ENCODE data around the gene HDAC2. TPM values are rescaled to one million over a fixed set of nuclear protein-coding genes. Genes with fewer than 3 reads are reported as not detected.

The HDAC2 gene
- polyA plus RNA-seq, 3 donors = 29.6 to 67.7 (median 54.6) TPM

DNA sequence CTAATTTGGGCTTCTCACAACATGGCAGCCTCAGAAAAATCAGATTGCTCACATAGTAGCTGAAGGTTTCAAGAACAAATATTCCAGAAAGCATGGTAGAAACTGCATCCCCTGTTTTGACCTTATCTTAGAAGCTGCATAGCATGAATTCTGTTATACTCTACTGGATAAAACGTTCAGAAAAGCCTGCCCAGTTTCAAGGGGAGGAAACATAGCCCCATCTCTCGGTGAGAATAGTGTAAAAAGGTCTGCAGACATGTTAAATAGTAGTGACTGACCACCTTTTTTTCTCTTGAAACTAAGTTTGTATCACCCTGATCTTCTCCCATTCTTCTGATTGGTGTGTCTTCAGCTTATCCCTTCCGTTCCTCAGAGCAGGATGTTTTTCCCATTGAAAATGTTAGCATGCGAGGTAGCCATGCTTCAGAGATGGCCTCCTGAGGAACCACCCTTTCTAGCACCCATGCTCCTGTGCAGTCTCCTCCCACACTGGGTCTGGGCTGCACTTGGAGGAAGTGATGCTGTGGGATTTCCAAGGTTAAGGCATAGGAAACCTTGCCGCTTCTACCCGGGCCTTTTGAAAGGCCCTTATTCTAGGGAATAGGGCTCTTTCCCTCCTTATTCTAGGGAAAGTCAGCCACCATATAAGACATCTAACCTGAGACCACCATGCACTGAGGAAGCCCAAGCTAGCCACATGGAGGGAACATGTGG is 63.7 kb downstream of the HDAC2 start:
- H3K27me3 Mint-ChIP-seq (ENCODE audit: low read depth in 3 of 3) = peaks cover 0 to 1% (median 0%) of the 10 kb centered on the region in 3 donors
- no peaks in the 10 kb centered on the region for H3K36me3 Mint-ChIP-seq
- no peaks in the 10 kb centered on the region for H3K9me3 Mint-ChIP-seq
- no peaks in the 10 kb centered on the region for H3K4me1 ChIP-seq (ENCODE audit: control insufficient read depth in 1 of 2, insufficient read depth in 2 of 2, low read length in 2 of 2)
- H3K36me3 ChIP-seq (replicated peaks in 1 of 2; ENCODE audit: control insufficient read depth in 1 of 2, insufficient read depth in 2 of 2, low read length in 2 of 2) = no peaks in the 10 kb centered on the region
- H2AFZ ChIP-seq (ENCODE audit: insufficient read depth, low read depth, low read length, poor library complexity, severe bottlenecking) = no peak overlapping the region
- H4K20me1 ChIP-seq (ENCODE audit: insufficient read depth, low read length) = no peaks in the 10 kb centered on the region
- H3K79me2 ChIP-seq (ENCODE audit: insufficient read depth, low read length) = no peaks in the 10 kb centered on the region
- peaks cover 2% of the 10 kb centered on the region for H3K4me1 Mint-ChIP-seq
- H3K4me3 ChIP-seq (replicated peaks in 1 of 3; ENCODE audit: low read depth in 2 of 3, low read length in 3 of 3) = no peak overlapping the region
- WGBS (ENCODE audit: insufficient coverage) = 60% methylated on average over 1 of the region's 6 CpGs
- H3K4me2 ChIP-seq (replicated peaks; ENCODE audit: extremely low read depth, low read length, poor library complexity, severe bottlenecking) = no peak overlapping the region
- intact Hi-C loops (cut with micrococcal nuclease) = loop anchor here (5.0 to 10.0 kb wide), 3 partner anchors 1122 to 1722 kb away; no protein-coding TSS in a partner anchor
- no peaks in the 10 kb centered on the region for H3K9me3 ChIP-seq (replicated peaks in 1 of 2; ENCODE audit: control insufficient read depth in 1 of 2, insufficient read depth in 1 of 2, low read length in 2 of 2)
- DNase-seq = no peak
- no peak overlapping the region for H3K27ac Mint-ChIP-seq
- no peaks in the 10 kb centered on the region for H3K27me3 ChIP-seq (ENCODE audit: control insufficient read depth in 2 of 2, insufficient read depth in 2 of 2, low read length in 2 of 2)
- TF ChIP-seq, protein P1, sequence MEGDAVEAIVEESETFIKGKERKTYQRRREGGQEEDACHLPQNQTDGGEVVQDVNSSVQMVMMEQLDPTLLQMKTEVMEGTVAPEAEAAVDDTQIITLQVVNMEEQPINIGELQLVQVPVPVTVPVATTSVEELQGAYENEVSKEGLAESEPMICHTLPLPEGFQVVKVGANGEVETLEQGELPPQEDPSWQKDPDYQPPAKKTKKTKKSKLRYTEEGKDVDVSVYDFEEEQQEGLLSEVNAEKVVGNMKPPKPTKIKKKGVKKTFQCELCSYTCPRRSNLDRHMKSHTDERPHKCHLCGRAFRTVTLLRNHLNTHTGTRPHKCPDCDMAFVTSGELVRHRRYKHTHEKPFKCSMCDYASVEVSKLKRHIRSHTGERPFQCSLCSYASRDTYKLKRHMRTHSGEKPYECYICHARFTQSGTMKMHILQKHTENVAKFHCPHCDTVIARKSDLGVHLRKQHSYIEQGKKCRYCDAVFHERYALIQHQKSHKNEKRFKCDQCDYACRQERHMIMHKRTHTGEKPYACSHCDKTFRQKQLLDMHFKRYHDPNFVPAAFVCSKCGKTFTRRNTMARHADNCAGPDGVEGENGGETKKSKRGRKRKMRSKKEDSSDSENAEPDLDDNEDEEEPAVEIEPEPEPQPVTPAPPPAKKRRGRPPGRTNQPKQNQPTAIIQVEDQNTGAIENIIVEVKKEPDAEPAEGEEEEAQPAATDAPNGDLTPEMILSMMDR (IDR thresholded peaks at IDR 0.05) = no peak
- H3K4me3 Mint-ChIP-seq = no peak overlapping the region
- no peak overlapping the region for H3K27ac ChIP-seq (ENCODE audit: low read depth in 1 of 2, low read length in 2 of 2)
- no peak overlapping the region for H3K9ac ChIP-seq (ENCODE audit: insufficient read depth, low read length, poor library complexity, severe bottlenecking)

GRCh38 chr6:113903666-113904330 is 67.2 kb downstream of the HDAC2 start:
- H3K4me3 Mint-ChIP-seq = no peak overlapping the region
- H3K27ac ChIP-seq (ENCODE audit: low read depth in 1 of 2, low read length in 2 of 2) = no peak overlapping the region
- 92% methylated on average over 6 of the region's 9 CpGs for WGBS (ENCODE audit: insufficient coverage)
- H3K4me3 ChIP-seq (replicated peaks in 1 of 3; ENCODE audit: low read depth in 2 of 3, low read length in 3 of 3) = no peak overlapping the region
- no peaks in the 10 kb centered on the region for H3K4me1 Mint-ChIP-seq
- no peaks in the 10 kb centered on the region for H3K79me2 ChIP-seq (ENCODE audit: insufficient read depth, low read length)
- H3K9ac ChIP-seq (ENCODE audit: insufficient read depth, low read length, poor library complexity, severe bottlenecking) = no peak overlapping the region
- DNase-seq = no peak
- no peaks in the 10 kb centered on the region for H3K36me3 ChIP-seq (replicated peaks in 1 of 2; ENCODE audit: control insufficient read depth in 1 of 2, insufficient read depth in 2 of 2, low read length in 2 of 2)
- H3K9me3 Mint-ChIP-seq = no peaks in the 10 kb centered on the region
- no peaks in the 10 kb centered on the region for H3K27me3 ChIP-seq (ENCODE audit: control insufficient read depth in 2 of 2, insufficient read depth in 2 of 2, low read length in 2 of 2)
- intact Hi-C loops (cut with micrococcal nuclease) = loop anchor here in 1 of 2 donors (10.0 kb wide), 2 partner anchors 1119 to 1719 kb away; no protein-coding TSS in a partner anchor
- no peaks in the 10 kb centered on the region for H3K9me3 ChIP-seq (replicated peaks in 1 of 2; ENCODE audit: control insufficient read depth in 1 of 2, insufficient read depth in 1 of 2, low read length in 2 of 2)
- TF ChIP-seq, protein P1 (IDR thresholded peaks at IDR 0.05) = no peak
- peaks cover 0 to 1% (median 0%) of the 10 kb centered on the region in 3 donors for H3K27me3 Mint-ChIP-seq (ENCODE audit: low read depth in 3 of 3)
- H4K20me1 ChIP-seq (ENCODE audit: insufficient read depth, low read length) = no peaks in the 10 kb centered on the region
- H2AFZ ChIP-seq (ENCODE audit: insufficient read depth, low read depth, low read length, poor library complexity, severe bottlenecking) = peak overlapping the region; percentile 35
- H3K27ac Mint-ChIP-seq = peak overlapping the region in 1 of 7 donors; percentile 60
- H3K36me3 Mint-ChIP-seq = no peaks in the 10 kb centered on the region
- no peak overlapping the region for H3K4me2 ChIP-seq (replicated peaks; ENCODE audit: extremely low read depth, low read length, poor library complexity, severe bottlenecking)
- no peaks in the 10 kb centered on the region for H3K4me1 ChIP-seq (ENCODE audit: control insufficient read depth in 1 of 2, insufficient read depth in 2 of 2, low read length in 2 of 2)
